HEK293 (cell line): ENCODE data around the gene GALNTL6.

ENCODE experiments used
- CTCF ChIA-PET: fragments of 350-600 bp; formaldehyde crosslinking; extraction: SDS; loops from one replicate; lab custom pipeline; 2021; ENCODE audit warnings: antibody characterized with exemption; lab: Yijun Ruan, JAX
- POLR2A ChIA-PET: fragments of 300-600 bp; formaldehyde crosslinking; extraction: SDS; loops from one replicate; lab custom pipeline; 2020; ENCODE audit warnings: antibody characterized with exemption, inconsistent platforms; lab: Yijun Ruan, JAX
- H3K27ac ChIP-seq: fragments of 200-500 bp; sonication (Bioruptor generic); 2 replicates; pipeline ENCODE4 v1.5.1; 2014; ENCODE audit warnings: low read depth, low read length, control low read depth, inconsistent platforms; ENCODE audit errors: extremely low read depth
- H3K36me3 ChIP-seq, 2 experiments: fragments of 200-500 bp in 1 of 2; sonication (Bioruptor generic) in 1 of 2; 1 replicate in 1 of 2; 2 replicates in 1 of 2; pipeline ENCODE4 v1.5.1; 2014 to 2017; ENCODE audit warnings: inconsistent platforms in 2 of 2, low read length in 2 of 2; ENCODE audit not compliant: control insufficient read depth in 2 of 2, insufficient read depth in 1 of 2
- H3K4me1 ChIP-seq: fragments of 200-500 bp; sonication (Bioruptor generic); 2 replicates; pipeline ENCODE4 v1.5.1; 2014; ENCODE audit warnings: mild to moderate bottlenecking, low read length, inconsistent platforms; ENCODE audit not compliant: control insufficient read depth, insufficient read depth
- H3K4me3 ChIP-seq: 2 replicates; pipeline ENCODE4 v1.5.1; 2011; ENCODE audit warnings: low read depth, mild to moderate bottlenecking, control low read depth, low read length, moderate library complexity
- H3K9me3 ChIP-seq: fragments of 200-500 bp; sonication (Bioruptor generic); 2 replicates; pipeline ENCODE4 v1.5.1; 2014; ENCODE audit warnings: low read depth, low read length, inconsistent platforms; ENCODE audit not compliant: control insufficient read depth, insufficient read depth
- HOXC10 ChIP-seq: sonication (generic); formaldehyde crosslinking; IDR thresholded peaks from 2 replicates; pipeline ENCODE4 v1.8.1; 2023; ENCODE audit warnings: mild to moderate bottlenecking, missing genetic modification reagents
- ZNF324 ChIP-seq: fragments of 450-650 bp; formaldehyde crosslinking; IDR thresholded peaks from 2 replicates; pipeline ENCODE4 v1.5.1; 2016; ENCODE audit warnings: missing biosample characterization, missing genetic modification characterization
- ZNF423 ChIP-seq: fragments of 450-650 bp; formaldehyde crosslinking; IDR thresholded peaks from 2 replicates; pipeline ENCODE4 v1.5.1; 2016; ENCODE audit warnings: missing biosample characterization, missing genetic modification characterization
- ZNF473 ChIP-seq: fragments of 450-650 bp; formaldehyde crosslinking; IDR thresholded peaks from 2 replicates; pipeline ENCODE4 v1.5.1; 2017; ENCODE audit warnings: missing biosample characterization, missing genetic modification characterization
- ZNF514 ChIP-seq: fragments of 450-650 bp; formaldehyde crosslinking; IDR thresholded peaks from 2 replicates; pipeline ENCODE4 v1.5.1; 2016; ENCODE audit warnings: missing biosample characterization, missing genetic modification characterization
- ZNF701 ChIP-seq: fragments of 450-650 bp; formaldehyde crosslinking; IDR thresholded peaks from 2 replicates; pipeline ENCODE4 v1.5.1; 2016; ENCODE audit warnings: missing biosample characterization, missing genetic modification characterization
- ZNF843 ChIP-seq: fragments of 450-650 bp; formaldehyde crosslinking; IDR thresholded peaks from 2 replicates; pipeline ENCODE4 v1.5.1; 2016; ENCODE audit warnings: missing biosample characterization, missing genetic modification characterization
- TF ChIP-seq, protein P1 (sequence below): fragments of 450-650 bp; formaldehyde crosslinking; IDR thresholded peaks from 2 replicates; pipeline ENCODE4 v1.5.0; 2017; ENCODE audit warnings: missing biosample characterization, missing genetic modification characterization, borderline replicate concordance
- TF ChIP-seq, protein P2 (sequence below): fragments of 450-650 bp; formaldehyde crosslinking; conservative IDR thresholded peaks from 2 replicates; pipeline ENCODE4 v1.5.1; 2016; ENCODE audit warnings: low read depth, missing biosample characterization, missing genetic modification characterization
- TF ChIP-seq, protein P3 (sequence below): fragments of 450-650 bp; formaldehyde crosslinking; IDR thresholded peaks from 2 replicates; pipeline ENCODE4 v1.5.1; 2016; ENCODE audit warnings: missing biosample characterization, missing genetic modification characterization
- TF ChIP-seq, protein P4 (sequence below): sonication (generic); formaldehyde crosslinking; IDR thresholded peaks from 2 replicates; pipeline ENCODE4 v1.8.1; 2022; ENCODE audit warnings: mild to moderate bottlenecking, moderate library complexity, missing genetic modification reagents
- TF ChIP-seq, protein P5 (sequence below): fragments of 450-650 bp; formaldehyde crosslinking; IDR thresholded peaks from 2 replicates; pipeline ENCODE4 v1.5.1; 2016; ENCODE audit warnings: missing biosample characterization, missing genetic modification characterization, borderline replicate concordance

Gene GALNTL6

DNA sequence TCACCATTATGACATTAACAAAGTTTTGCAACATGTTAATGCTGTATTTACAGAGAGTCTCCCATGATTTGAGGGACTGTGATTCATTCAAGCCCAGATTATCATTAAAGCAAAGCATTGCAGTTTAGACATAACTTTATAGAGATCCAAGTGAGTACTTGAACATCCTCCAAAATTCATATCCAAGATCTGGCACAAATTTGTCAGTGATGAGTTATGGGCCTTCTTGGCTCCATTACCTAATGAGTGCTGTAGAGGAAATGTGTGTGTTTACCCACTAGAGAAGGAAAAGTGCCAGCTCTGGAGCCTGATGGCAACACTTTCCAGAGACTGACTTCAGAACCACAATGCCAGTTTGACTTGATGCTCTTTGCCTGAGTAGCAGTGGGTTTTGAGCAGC is 432.3 kb downstream of the GALNTL6 start (continued):
- TF ChIP-seq, protein P1, sequence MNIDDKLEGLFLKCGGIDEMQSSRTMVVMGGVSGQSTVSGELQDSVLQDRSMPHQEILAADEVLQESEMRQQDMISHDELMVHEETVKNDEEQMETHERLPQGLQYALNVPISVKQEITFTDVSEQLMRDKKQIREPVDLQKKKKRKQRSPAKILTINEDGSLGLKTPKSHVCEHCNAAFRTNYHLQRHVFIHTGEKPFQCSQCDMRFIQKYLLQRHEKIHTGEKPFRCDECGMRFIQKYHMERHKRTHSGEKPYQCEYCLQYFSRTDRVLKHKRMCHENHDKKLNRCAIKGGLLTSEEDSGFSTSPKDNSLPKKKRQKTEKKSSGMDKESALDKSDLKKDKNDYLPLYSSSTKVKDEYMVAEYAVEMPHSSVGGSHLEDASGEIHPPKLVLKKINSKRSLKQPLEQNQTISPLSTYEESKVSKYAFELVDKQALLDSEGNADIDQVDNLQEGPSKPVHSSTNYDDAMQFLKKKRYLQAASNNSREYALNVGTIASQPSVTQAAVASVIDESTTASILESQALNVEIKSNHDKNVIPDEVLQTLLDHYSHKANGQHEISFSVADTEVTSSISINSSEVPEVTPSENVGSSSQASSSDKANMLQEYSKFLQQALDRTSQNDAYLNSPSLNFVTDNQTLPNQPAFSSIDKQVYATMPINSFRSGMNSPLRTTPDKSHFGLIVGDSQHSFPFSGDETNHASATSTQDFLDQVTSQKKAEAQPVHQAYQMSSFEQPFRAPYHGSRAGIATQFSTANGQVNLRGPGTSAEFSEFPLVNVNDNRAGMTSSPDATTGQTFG (tag by site-specific recombination), result no peak
- TF ChIP-seq, all 188 proteins: peak for 0

DNA sequence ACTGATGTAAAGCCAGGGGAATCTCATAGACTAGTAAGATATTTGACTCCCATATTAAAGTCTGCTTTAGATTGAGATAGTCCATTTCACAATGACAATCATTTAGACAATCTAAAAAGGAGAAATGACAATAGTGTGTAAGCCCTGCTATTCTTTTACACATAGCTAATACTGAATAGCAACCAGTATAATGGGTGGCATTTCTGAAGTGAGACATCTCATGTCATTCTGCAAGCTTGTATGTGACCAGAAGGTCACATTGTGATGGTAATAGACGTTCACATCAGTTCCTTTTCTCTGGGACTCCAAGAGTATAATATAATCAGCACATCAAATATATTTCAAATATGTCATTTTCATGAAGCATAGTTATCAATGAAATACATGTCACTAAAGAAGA is 440.2 kb downstream of the GALNTL6 start:
- TF ChIP-seq ZNF473 (tag by site-specific recombination) (no peak), ZNF701 (tag by site-specific recombination) (no peak), HOXC10 (CRISPR knock-in tag) (no peak), ZNF843 (tag by site-specific recombination) (no peak), ZNF324 (tag by site-specific recombination) (no peak), ZNF514 (tag by site-specific recombination) (no peak), ZNF423 (tag by site-specific recombination) (no peak)
- TF ChIP-seq, protein P2, sequence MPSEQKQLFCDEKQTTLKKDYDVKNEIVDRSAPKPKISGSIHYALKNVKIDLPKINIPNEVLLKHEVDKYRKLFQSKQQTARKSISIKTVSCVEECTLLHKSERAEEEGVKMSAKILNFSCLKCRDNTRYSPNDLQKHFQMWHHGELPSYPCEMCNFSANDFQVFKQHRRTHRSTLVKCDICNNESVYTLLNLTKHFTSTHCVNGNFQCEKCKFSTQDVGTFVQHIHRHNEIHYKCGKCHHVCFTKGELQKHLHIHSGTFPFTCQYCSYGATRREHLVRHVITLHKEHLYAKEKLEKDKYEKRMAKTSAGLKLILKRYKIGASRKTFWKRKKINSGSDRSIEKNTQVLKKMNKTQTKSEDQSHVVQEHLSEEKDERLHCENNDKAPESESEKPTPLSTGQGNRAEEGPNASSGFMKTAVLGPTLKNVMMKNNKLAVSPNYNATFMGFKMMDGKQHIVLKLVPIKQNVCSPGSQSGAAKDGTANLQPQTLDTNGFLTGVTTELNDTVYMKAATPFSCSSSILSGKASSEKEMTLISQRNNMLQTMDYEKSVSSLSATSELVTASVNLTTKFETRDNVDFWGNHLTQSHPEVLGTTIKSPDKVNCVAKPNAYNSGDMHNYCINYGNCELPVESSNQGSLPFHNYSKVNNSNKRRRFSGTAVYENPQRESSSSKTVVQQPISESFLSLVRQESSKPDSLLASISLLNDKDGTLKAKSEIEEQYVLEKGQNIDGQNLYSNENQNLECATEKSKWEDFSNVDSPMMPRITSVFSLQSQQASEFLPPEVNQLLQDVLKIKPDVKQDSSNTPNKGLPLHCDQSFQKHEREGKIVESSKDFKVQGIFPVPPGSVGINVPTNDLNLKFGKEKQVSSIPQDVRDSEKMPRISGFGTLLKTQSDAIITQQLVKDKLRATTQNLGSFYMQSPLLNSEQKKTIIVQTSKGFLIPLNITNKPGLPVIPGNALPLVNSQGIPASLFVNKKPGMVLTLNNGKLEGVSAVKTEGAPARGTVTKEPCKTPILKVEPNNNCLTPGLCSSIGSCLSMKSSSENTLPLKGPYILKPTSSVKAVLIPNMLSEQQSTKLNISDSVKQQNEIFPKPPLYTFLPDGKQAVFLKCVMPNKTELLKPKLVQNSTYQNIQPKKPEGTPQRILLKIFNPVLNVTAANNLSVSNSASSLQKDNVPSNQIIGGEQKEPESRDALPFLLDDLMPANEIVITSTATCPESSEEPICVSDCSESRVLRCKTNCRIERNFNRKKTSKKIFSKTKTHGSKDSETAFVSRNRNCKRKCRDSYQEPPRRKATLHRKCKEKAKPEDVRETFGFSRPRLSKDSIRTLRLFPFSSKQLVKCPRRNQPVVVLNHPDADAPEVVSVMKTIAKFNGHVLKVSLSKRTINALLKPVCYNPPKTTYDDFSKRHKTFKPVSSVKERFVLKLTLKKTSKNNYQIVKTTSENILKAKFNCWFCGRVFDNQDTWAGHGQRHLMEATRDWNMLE, result no peak
- TF ChIP-seq, protein P3, sequence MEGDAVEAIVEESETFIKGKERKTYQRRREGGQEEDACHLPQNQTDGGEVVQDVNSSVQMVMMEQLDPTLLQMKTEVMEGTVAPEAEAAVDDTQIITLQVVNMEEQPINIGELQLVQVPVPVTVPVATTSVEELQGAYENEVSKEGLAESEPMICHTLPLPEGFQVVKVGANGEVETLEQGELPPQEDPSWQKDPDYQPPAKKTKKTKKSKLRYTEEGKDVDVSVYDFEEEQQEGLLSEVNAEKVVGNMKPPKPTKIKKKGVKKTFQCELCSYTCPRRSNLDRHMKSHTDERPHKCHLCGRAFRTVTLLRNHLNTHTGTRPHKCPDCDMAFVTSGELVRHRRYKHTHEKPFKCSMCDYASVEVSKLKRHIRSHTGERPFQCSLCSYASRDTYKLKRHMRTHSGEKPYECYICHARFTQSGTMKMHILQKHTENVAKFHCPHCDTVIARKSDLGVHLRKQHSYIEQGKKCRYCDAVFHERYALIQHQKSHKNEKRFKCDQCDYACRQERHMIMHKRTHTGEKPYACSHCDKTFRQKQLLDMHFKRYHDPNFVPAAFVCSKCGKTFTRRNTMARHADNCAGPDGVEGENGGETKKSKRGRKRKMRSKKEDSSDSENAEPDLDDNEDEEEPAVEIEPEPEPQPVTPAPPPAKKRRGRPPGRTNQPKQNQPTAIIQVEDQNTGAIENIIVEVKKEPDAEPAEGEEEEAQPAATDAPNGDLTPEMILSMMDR (tag by site-specific recombination), result no peak
- TF ChIP-seq, protein P4, sequence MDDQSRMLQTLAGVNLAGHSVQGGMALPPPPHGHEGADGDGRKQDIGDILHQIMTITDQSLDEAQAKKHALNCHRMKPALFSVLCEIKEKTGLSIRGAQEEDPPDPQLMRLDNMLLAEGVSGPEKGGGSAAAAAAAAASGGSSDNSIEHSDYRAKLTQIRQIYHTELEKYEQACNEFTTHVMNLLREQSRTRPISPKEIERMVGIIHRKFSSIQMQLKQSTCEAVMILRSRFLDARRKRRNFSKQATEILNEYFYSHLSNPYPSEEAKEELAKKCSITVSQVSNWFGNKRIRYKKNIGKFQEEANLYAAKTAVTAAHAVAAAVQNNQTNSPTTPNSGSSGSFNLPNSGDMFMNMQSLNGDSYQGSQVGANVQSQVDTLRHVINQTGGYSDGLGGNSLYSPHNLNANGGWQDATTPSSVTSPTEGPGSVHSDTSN (CRISPR knock-in tag), result no peak
- TF ChIP-seq, protein P5, sequence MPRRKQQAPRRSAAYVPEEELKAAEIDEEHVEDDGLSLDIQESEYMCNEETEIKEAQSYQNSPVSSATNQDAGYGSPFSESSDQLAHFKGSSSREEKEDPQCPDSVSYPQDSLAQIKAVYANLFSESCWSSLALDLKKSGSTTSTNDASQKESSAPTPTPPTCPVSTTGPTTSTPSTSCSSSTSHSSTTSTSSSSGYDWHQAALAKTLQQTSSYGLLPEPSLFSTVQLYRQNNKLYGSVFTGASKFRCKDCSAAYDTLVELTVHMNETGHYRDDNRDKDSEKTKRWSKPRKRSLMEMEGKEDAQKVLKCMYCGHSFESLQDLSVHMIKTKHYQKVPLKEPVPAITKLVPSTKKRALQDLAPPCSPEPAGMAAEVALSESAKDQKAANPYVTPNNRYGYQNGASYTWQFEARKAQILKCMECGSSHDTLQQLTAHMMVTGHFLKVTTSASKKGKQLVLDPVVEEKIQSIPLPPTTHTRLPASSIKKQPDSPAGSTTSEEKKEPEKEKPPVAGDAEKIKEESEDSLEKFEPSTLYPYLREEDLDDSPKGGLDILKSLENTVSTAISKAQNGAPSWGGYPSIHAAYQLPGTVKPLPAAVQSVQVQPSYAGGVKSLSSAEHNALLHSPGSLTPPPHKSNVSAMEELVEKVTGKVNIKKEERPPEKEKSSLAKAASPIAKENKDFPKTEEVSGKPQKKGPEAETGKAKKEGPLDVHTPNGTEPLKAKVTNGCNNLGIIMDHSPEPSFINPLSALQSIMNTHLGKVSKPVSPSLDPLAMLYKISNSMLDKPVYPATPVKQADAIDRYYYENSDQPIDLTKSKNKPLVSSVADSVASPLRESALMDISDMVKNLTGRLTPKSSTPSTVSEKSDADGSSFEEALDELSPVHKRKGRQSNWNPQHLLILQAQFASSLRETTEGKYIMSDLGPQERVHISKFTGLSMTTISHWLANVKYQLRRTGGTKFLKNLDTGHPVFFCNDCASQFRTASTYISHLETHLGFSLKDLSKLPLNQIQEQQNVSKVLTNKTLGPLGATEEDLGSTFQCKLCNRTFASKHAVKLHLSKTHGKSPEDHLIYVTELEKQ (tag by site-specific recombination), result no peak
- CTCF ChIA-PET, result no interaction called here
- no peaks in the 10 kb centered on the region for H3K9me3 ChIP-seq
- no peak overlapping the region for H3K4me3 ChIP-seq
- no peak overlapping the region for H3K27ac ChIP-seq
- POLR2A ChIA-PET, result no interaction called here
- no peaks in the 10 kb centered on the region for H3K36me3 ChIP-seq
- H3K4me1 ChIP-seq, result no peaks in the 10 kb centered on the region
